NCI-H1930 (cell line): Measurements from ENCODE around the gene IVD.
A peak's percentile ranks its signal among the peaks of the same experiment; 100 is the strongest.

ENCODE experiments used
- DNase-seq, 2 experiments: peaks; one replicate each; lab custom pipeline; 2025; lab: John Stamatoyannopoulos, UW

Gene IVD

GRCh38 chr15:40415226-40415625 lies 9.6 kb downstream of the IVD start:
- no peak for DNase-seq

GRCh38 chr15:40416056-40416455 lies 10.5 kb downstream of the IVD start:
- DNase-seq = no peak

GRCh38 chr15:40418126-40418525 lies 12.5 kb downstream of the IVD start:
- DNase-seq = no peak

GRCh38 chr15:40420071-40420713 lies 14.6 kb downstream of the IVD start:
- no peak for DNase-seq

GRCh38 chr15:40420793-40421192 lies 15.2 kb downstream of the IVD start:
- DNase-seq = no peak

- peak in 1 of 2 experiments; percentile 64 for DNase-seq
Measured at GRCh38 chr15:40421246-40422157, 15.9 kb downstream of the IVD start.

GRCh38 chr15:40424483-40425115 lies 19.0 kb downstream of the IVD start:
- no peak for DNase-seq

- DNase-seq = no peak
Measured at GRCh38 chr15:40425681-40426080, 20.1 kb downstream of the IVD start.

GRCh38 chr15:40427188-40427587 lies 21.6 kb downstream of the IVD start:
- no peak for DNase-seq

- DNase-seq = no peak
Measured at GRCh38 chr15:40428185-40428584, 22.6 kb downstream of the IVD start.

- no peak for DNase-seq
Measured at GRCh38 chr15:40429068-40429710, 23.6 kb downstream of the IVD start.

- DNase-seq = no peak
Measured at GRCh38 chr15:40430271-40430805, 24.7 kb downstream of the IVD start.

- DNase-seq = no peak
Measured at GRCh38 chr15:40435023-40435709, 29.6 kb downstream of the IVD start.

GRCh38 chr15:40435710-40436089 lies 30.1 kb downstream of the IVD start:
- DNase-seq = no peak

GRCh38 chr15:40436116-40436891 lies 30.7 kb downstream of the IVD start:
- DNase-seq = no peak

GRCh38 chr15:40436892-40437751 lies 31.5 kb downstream of the IVD start:
- no peak for DNase-seq

- no peak for DNase-seq
Measured at GRCh38 chr15:40437752-40438687, 32.4 kb downstream of the IVD start.

GRCh38 chr15:40438712-40439111 lies 33.1 kb downstream of the IVD start:
- DNase-seq = no peak
